GM10248 (cell line): ENCODE data around the gene MAP3K2.

Experiments
- CTCF ChIA-PET: fragments of 300-600 bp; sonication (Branson Sonifier 250); formaldehyde crosslinking; extraction: SDS; loops from one replicate; lab custom pipeline; 2021; ENCODE audit warnings: antibody characterized with exemption; lab: Yijun Ruan, JAX
- POLR2A ChIA-PET: fragments of 350-650 bp; sonication (Branson Sonifier 250); formaldehyde crosslinking; extraction: SDS; loops from one replicate; lab custom pipeline; 2020; ENCODE audit warnings: antibody characterized with exemption; lab: Yijun Ruan, JAX
- DNase-seq: peaks from one replicate; pipeline ENCODE4 v3.0.0; 2012; ENCODE audit errors: extremely low spot score
- TF ChIP-seq, protein P1 (sequence below): IDR thresholded peaks from 2 replicates; pipeline ENCODE4 v1.5.1; 2012; ENCODE audit warnings: mild to moderate bottlenecking, low read depth; ENCODE audit errors: extremely low read depth, missing control alignments, control extremely low read depth

Gene MAP3K2

GRCh38 chr2:127424598-127425520 is 37.1 kb upstream of the MAP3K2 start:
- POLR2A ChIA-PET = no interaction called here
- TF ChIP-seq, protein P1, sequence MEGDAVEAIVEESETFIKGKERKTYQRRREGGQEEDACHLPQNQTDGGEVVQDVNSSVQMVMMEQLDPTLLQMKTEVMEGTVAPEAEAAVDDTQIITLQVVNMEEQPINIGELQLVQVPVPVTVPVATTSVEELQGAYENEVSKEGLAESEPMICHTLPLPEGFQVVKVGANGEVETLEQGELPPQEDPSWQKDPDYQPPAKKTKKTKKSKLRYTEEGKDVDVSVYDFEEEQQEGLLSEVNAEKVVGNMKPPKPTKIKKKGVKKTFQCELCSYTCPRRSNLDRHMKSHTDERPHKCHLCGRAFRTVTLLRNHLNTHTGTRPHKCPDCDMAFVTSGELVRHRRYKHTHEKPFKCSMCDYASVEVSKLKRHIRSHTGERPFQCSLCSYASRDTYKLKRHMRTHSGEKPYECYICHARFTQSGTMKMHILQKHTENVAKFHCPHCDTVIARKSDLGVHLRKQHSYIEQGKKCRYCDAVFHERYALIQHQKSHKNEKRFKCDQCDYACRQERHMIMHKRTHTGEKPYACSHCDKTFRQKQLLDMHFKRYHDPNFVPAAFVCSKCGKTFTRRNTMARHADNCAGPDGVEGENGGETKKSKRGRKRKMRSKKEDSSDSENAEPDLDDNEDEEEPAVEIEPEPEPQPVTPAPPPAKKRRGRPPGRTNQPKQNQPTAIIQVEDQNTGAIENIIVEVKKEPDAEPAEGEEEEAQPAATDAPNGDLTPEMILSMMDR = no peak
- CTCF ChIA-PET = interaction anchor here (1.7 to 2.1 kb wide), 3 partner anchors 9 to 28 kb away, joined by 6 to 7 read pairs (median 6); no protein-coding TSS in a partner anchor
- DNase-seq = no peak

DNA sequence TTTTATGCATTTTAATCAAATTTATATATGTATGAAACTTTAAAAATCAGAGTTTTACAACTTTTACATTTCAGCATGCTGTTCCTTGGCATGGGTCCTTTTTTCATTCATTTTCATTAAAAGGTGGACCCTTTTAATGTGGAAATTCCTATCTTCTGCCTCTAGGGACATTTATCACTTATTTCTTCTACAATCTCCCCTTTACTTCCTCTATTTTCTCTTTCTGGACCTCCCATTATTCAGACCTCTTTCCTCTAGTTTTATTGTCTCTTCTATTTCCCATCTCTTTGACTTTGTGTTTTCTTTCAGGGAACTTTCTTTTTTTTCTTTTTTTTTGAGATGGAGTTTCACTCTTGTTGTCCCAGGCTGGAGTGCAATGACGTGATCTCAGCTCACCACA is 36.1 kb upstream of the MAP3K2 start:
- no peak for DNase-seq
- CTCF ChIA-PET = interaction anchor here (1.7 to 1.8 kb wide), 2 partner anchors 10 to 29 kb away, joined by 6 read pairs; no protein-coding TSS in a partner anchor
- TF ChIP-seq, protein P1 = no peak
- POLR2A ChIA-PET = no interaction called here

DNA sequence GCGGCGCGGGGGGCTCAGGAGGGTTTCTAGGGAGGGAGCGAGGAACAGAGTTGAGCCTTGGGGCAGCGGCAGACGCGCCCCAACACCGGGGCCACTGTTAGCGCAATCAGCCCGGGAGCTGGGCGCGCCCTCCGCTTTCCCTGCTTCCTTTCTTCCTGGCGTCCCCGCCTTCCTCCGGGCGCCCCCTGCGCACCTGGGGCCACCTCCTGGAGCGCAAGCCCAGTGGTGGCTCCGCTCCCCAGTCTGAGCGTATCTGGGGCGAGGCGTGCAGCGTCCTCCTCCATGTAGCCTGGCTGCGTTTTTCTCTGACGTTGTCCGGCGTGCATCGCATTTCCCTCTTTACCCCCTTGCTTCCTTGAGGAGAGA is 35.7 kb upstream of the MAP3K2 start:
- TF ChIP-seq, protein P1 = no peak
- no peak for DNase-seq
- ChIA-PET POLR2A (no interaction called here), CTCF (no interaction called here)

DNA sequence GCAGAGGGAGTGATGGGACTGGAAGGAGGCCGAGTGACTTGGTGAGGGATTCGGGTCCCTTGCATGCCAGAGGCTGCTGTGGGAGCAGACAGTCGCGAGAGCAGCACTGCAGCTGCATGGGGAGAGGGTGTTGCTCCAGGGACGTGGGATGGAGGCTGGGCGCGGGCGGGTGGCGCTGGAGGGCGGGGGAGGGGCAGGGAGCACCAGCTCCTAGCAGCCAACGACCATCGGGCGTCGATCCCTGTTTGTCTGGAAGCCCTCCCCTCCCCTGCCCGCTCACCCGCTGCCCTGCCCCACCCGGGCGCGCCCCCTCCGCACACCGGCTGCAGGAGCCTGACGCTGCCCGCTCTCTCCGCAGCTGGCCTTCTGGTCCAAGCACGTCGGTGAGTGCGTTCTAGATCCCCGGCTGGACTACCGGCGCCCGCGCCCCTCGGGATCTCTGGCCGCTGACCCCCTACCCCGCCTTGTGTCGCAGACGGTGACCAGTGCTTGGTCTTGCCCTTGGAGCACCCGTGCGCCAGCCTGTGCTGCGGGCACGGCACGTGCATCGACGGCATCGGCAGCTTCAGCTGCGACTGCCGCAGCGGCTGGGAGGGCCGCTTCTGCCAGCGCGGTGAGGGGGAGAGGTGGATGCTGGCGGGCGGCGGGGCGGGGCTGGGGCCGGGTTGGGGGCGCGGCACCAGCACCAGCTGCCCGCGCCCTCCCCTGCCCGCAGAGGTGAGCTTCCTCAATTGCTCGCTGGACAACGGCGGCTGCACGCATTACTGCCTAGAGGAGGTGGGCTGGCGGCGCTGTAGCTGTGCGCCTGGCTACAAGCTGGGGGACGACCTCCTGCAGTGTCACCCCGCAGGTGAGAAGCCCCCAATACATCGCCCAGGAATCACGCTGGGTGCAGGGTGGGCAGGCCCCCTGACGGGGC is 35.0 kb upstream of the MAP3K2 start:
- CTCF ChIA-PET = no interaction called here
- POLR2A ChIA-PET = no interaction called here
- no peak for DNase-seq
- TF ChIP-seq, protein P1 = no peak

GRCh38 chr2:127421871-127422558 is 34.2 kb upstream of the MAP3K2 start:
- ChIA-PET CTCF (no interaction called here), POLR2A (no interaction called here)
- no peak for DNase-seq
- TF ChIP-seq, protein P1 = no peak
